Esophagus muscularis mucosa (tissue), 2 donors: ENCODE data around the gene TP63.

Source experiments
- POLR2A ChIP-seq: fragments of 450-650 bp; IDR thresholded peaks from one replicate; pipeline ENCODE4 v1.6.1; 2017; ENCODE audit warnings: antibody characterized with exemption, moderate library complexity, mild to moderate bottlenecking, low read depth
- POLR2AphosphoS5 ChIP-seq, 2 donors: sonication (generic); formaldehyde crosslinking; IDR thresholded peaks; one replicate each; pipeline ENCODE4 v1.6.1; 2017; ENCODE audit warnings: antibody characterized with exemption in 2 of 2

DNA sequence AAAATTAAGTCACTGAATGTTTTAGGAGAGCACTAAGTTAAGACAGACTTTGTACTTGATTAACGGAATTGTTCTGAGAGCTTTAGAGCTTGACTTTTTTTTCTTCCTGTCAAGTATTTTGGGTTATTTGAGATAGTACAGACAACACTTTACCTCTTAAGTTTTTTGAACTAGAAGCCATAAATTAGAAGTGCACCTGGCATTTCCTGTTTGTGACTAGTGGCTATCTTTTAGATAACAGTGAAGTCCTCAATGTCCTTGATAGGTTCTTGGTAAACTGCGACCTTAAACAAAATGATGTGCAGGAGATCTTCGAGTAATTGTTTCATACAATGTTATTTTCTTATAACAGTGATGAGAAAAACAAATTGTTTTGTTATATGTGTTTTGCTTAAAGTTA, 213.9 kb downstream of the TP63 start:
- TF ChIP-seq POLR2A (no peak), POLR2AphosphoS5 (IDR thresholded peaks at IDR 0.05) (no peak)
